Right lobe of liver (tissue), 6 donors: ENCODE measurements around the gene RUFY2. TPM values are rescaled to one million over a fixed set of nuclear protein-coding genes. Genes with fewer than 3 reads are reported as not detected.
A peak's percentile ranks its signal among the peaks of the same experiment; 100 is the strongest.
"Not testable (repeated sequence)": the region's sequence is repeated elsewhere in the genome, so short reads cannot be mapped to it uniquely, and the experiment has no call there.

Experiments
- ATAC-seq, 4 donors: fragments of 200-7000 bp; cut with Tn5 transposase; one replicate each; pipeline ENCODE4 v1.9.1; 2020; ENCODE audit warnings: mild to moderate bottlenecking in 4 of 4, moderate library complexity in 4 of 4
- DNase-seq, 3 donors: peaks; one replicate each; pipeline ENCODE4 v3.0.0-alpha.2; 2020
- H3K27ac ChIP-seq, 3 donors: fragments of 200-600 bp; one replicate each; pipeline ENCODE4 v1.8.0; 2022
- H3K27me3 ChIP-seq, 2 donors: fragments of 200-600 bp; one replicate each; pipeline ENCODE4 v1.8.0; 2022
- H3K36me3 ChIP-seq, 4 donors: fragments of 200-600 bp; sonication (generic) in 1 of 4; one replicate each; pipeline versions ENCODE4 v1.5.1 to v1.8.0; 2017 to 2022; ENCODE audit warnings: control low read depth in 1 of 4
- H3K4me1 ChIP-seq, 4 donors: fragments of 200-600 bp; sonication (generic) in 1 of 4; one replicate each; pipeline versions ENCODE4 v1.5.1 to v1.8.0; 2017 to 2022; ENCODE audit warnings: control low read depth in 1 of 4
- H3K4me3 ChIP-seq, 3 donors: fragments of 200-600 bp; one replicate each; pipeline ENCODE4 v1.8.0; 2022
- H3K9me3 ChIP-seq, 4 donors: fragments of 200-600 bp; sonication (generic) in 1 of 4; one replicate each; pipeline versions ENCODE4 v1.5.1 to v1.8.0; 2017 to 2022; ENCODE audit warnings: control low read depth in 1 of 4
- POLR2A ChIP-seq: fragments of 450-650 bp; IDR thresholded peaks from one replicate; pipeline ENCODE4 v1.6.1; 2017; ENCODE audit warnings: antibody characterized with exemption, mild to moderate bottlenecking
- WGBS: methylation state at CpG from one replicate; pipeline ENCODE4 v1.1.6; 2018; ENCODE audit warnings: low coverage, low lambda C conversion rate; ENCODE audit not compliant: insufficient coverage; ENCODE audit errors: missing lambda C conversion rate; 5-methylcytosine and 5-hydroxymethylcytosine counted together
- intact Hi-C, 2 donors: fragments of 100-400 bp; cut with DNase I; formaldehyde crosslinking; loops; one replicate each; pipeline versions ENCODE4 v1.11.2 to v1.14.1; 2022
- long read RNA-seq: library from polyadenylated mRNA; unstranded; transcript quantifications from one replicate; pipeline ENCODE4 v2.0.0, GENCODE V29; 2019
- total RNA-seq, 6 experiments: library from RNA; depleted of rRNA in 2 of 6; stranded (reverse); fragments of >200 nt in 2 of 6; fragmentation: NEBNext Ultra II Directional in 3 of 6; extraction: Animal tissue kit (Norgen Biotek cat#: 25700) in 3 of 6; gene quantifications; one replicate each; pipeline versions ENCODE4 v1.1.0 to v1.2.4, GENCODE V29; 2016 to 2023
- TF ChIP-seq, protein P1 (sequence below), 4 donors: fragments of 200-600 bp in 3 of 4; fragments of 450-650 bp in 1 of 4; IDR thresholded peaks; one replicate each; pipeline versions ENCODE4 v1.5.1 to v1.8.0; 2016 to 2022; ENCODE audit warnings: antibody characterized with exemption in 4 of 4, mild to moderate bottlenecking in 2 of 4
- donor health status: DM: no; HTN: yes; CAD: no.
- donor health status: DM: no; HTN: no; CAD: no.
- donor health status: DM: no; HTN: no; CAD: no.
- donor health status: DM: no; HTN: yes; CAD: no.
- donor health status: DM: no; HTN: yes; CAD: no.

RUFY2 gene, protein sequence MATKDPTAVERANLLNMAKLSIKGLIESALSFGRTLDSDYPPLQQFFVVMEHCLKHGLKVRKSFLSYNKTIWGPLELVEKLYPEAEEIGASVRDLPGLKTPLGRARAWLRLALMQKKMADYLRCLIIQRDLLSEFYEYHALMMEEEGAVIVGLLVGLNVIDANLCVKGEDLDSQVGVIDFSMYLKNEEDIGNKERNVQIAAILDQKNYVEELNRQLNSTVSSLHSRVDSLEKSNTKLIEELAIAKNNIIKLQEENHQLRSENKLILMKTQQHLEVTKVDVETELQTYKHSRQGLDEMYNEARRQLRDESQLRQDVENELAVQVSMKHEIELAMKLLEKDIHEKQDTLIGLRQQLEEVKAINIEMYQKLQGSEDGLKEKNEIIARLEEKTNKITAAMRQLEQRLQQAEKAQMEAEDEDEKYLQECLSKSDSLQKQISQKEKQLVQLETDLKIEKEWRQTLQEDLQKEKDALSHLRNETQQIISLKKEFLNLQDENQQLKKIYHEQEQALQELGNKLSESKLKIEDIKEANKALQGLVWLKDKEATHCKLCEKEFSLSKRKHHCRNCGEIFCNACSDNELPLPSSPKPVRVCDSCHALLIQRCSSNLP
- total RNA-seq, result 1 to 10 TPM; 4.7 to 9.0 (median 5.6) TPM
- long read RNA-seq, partial matches to known transcripts, result 0 of 1 reads
- long read RNA-seq, other reads (novel, unspliced or antisense), result 1 of 1 reads

DNA sequence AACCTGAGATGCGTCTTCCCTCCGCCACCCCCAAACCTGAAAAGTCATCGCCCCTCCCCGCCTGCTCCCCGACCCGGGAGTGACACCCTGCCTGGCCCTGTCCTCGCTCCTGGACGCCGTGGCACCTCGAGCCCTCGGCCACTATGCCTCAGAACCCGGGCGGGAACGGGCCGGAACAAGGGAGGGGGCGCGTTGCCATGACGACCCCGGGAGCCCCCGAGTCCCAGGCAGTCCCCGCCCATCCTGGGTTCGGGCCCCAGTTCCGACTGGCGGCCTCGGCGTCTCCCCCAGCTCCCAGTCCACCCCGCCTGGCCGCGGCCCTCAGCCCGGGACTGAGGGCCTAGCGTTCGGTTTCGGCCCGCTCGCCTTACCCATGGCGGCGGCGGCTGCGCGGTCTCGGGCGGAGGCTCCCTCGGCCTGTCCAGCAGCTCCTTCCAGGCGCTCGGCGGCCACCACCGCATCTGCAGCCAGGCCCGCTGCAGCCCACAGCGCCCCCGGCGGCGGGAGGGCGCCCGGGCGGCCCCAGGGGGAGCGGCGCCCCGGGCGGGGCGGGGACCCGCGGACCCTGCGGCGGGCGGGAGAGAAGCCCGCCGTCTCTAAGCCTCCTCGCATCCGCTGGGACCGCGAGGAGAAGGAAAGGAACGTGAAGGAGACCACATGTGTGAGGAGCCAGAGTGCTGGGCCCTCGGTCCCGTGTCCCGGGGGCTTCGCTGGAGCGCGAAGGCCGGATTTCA lies at the start of gene RUFY2:
Gene RUFY2 (minus strand): TSS at position 463 of the 734 bp plus-strand sequence. CDS start 88 bp downstream, at position 375.
- Histone ChIP-seq H3K9me3 (no peaks in the 10 kb centered on the region), H3K27me3 (no peaks in the 10 kb centered on the region), H3K36me3 (no peaks in the 10 kb centered on the region), H3K4me1 (no peaks in the 10 kb centered on the region), H3K4me3 (peak within 1 kb of the TSS; percentile 96 to 100 (median 97)), H3K27ac (peak within 1 kb of the TSS; percentile 75 to 93 (median 76))
- intact Hi-C loops, result no loop called here
- DNase-seq (peak; percentile 77 to 85 (median 83)), ATAC-seq (peak; percentile 94 to 98 (median 96))
- 0% methylated on average over 9 of the region's 79 CpGs for WGBS
- TF ChIP-seq, protein P1, sequence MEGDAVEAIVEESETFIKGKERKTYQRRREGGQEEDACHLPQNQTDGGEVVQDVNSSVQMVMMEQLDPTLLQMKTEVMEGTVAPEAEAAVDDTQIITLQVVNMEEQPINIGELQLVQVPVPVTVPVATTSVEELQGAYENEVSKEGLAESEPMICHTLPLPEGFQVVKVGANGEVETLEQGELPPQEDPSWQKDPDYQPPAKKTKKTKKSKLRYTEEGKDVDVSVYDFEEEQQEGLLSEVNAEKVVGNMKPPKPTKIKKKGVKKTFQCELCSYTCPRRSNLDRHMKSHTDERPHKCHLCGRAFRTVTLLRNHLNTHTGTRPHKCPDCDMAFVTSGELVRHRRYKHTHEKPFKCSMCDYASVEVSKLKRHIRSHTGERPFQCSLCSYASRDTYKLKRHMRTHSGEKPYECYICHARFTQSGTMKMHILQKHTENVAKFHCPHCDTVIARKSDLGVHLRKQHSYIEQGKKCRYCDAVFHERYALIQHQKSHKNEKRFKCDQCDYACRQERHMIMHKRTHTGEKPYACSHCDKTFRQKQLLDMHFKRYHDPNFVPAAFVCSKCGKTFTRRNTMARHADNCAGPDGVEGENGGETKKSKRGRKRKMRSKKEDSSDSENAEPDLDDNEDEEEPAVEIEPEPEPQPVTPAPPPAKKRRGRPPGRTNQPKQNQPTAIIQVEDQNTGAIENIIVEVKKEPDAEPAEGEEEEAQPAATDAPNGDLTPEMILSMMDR (IDR thresholded peaks at IDR 0.05), result peak; percentile 57 to 99 (median 79)
- peak; percentile 61 for TF ChIP-seq POLR2A

DNA sequence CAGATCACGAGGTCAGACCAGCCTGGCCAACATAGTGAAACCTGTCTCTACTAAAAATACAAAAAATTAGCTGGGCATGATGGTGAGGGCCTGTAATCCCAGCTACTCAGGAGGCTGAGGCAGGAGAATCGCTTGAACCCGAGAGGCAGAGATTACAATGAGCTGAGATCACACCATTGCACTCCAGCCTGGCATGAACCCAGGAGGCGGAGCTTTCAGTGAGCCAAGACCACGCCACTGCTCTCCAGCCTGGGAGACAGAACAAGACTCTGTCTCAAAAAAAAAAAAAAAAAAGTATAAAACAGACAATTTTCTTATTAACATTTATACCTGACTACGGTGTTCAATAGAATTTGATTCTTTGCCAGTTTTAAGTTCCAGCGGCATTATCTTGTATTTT lies 42.6 kb upstream of the RUFY2 start:
- peak in 1 of 3 donors; percentile 24 for DNase-seq
- H3K4me3 ChIP-seq, H3K27me3 ChIP-seq, H3K9me3 ChIP-seq, ATAC-seq, intact Hi-C loops, H3K27ac ChIP-seq, H3K4me1 ChIP-seq: not testable (repeated sequence)
- 81% methylated on average over 4 of the region's 7 CpGs for WGBS
- H3K36me3 ChIP-seq, result peaks cover 0 to 11% (median 0%) of the 10 kb centered on the region in 4 donors

DNA sequence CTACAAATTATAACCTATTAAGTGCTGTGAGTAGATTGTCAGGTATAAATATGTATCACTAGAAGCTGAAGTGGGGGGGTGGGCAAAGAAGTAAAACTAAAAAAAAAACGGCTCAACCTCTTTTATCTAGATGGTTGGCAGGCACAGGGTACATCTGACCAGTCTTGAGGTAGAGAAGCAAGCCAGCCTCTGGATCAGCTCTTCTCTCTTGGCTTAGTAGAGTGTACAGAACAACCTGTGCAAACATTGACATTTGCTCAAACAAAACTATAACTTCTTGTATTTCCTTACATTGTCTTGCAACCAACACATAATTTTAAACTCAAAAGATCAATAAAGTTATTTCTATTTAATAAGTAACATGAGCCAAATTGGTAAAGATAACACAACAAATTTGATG lies 39.1 kb upstream of the RUFY2 start:
- intact Hi-C loops, result no loop called here
- Histone ChIP-seq H3K9me3 (no peaks in the 10 kb centered on the region), H3K4me1 (no peaks in the 10 kb centered on the region), H3K36me3 (peaks cover 0 to 4% (median 0%) of the 10 kb centered on the region in 4 donors), H3K27ac (no peak overlapping the region), H3K4me3 (no peak overlapping the region), H3K27me3 (no peaks in the 10 kb centered on the region)
- ATAC-seq (no peak), DNase-seq (no peak)
- no peak for TF ChIP-seq POLR2A
- TF ChIP-seq, protein P1 (IDR thresholded peaks at IDR 0.05), result no peak
- 71% methylated on average over 1 of the region's 1 CpG for WGBS

DNA sequence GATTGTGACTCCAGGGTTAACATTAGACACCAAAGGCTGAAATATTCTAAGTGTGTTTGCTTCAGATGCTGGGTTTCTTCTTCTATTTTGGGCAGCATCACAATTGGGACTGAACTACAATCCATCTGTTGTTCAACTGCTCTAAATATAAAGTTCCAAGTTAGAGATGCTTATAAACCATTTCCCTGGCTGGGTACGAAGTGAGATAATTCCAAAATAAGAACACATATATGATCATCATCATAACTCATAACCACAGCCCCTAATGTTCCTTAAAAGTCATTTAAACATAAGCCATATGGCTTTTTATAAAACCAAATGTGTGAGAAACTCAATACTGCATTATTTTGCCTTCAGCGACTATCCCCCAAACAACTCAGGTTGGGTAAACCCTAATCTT lies 35.9 kb upstream of the RUFY2 start:
- H3K4me3 ChIP-seq, result no peak overlapping the region
- no peaks in the 10 kb centered on the region for H3K9me3 ChIP-seq
- no peak overlapping the region for H3K27ac ChIP-seq
- DNase-seq (no peak), ATAC-seq (no peak)
- no peaks in the 10 kb centered on the region for H3K27me3 ChIP-seq
- peaks cover 0 to 9% (median 0%) of the 10 kb centered on the region in 4 donors for H3K36me3 ChIP-seq
- no peak for TF ChIP-seq POLR2A
- TF ChIP-seq, protein P1 (IDR thresholded peaks at IDR 0.05), result no peak
- H3K4me1 ChIP-seq, result no peaks in the 10 kb centered on the region
- WGBS, result 100% methylated on average over 2 of the region's 2 CpGs
- intact Hi-C loops, result no loop called here
